Smooth muscle cell of trachea (primary cell): Measurements from ENCODE around the gene PSME2. TPM values are rescaled to one million over a fixed set of nuclear protein-coding genes. Genes with fewer than 3 reads are reported as not detected.

Experiments
- total RNA-seq: library from RNA; depleted of rRNA; stranded (reverse); fragments of >200 nt; gene quantifications from 2 replicates; pipeline ENCODE4 v1.2.1, GENCODE V29; 2014

Gene PSME2, protein sequence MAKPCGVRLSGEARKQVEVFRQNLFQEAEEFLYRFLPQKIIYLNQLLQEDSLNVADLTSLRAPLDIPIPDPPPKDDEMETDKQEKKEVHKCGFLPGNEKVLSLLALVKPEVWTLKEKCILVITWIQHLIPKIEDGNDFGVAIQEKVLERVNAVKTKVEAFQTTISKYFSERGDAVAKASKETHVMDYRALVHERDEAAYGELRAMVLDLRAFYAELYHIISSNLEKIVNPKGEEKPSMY
- 87.2 and 117 TPM in 2 replicates for total RNA-seq

DNA sequence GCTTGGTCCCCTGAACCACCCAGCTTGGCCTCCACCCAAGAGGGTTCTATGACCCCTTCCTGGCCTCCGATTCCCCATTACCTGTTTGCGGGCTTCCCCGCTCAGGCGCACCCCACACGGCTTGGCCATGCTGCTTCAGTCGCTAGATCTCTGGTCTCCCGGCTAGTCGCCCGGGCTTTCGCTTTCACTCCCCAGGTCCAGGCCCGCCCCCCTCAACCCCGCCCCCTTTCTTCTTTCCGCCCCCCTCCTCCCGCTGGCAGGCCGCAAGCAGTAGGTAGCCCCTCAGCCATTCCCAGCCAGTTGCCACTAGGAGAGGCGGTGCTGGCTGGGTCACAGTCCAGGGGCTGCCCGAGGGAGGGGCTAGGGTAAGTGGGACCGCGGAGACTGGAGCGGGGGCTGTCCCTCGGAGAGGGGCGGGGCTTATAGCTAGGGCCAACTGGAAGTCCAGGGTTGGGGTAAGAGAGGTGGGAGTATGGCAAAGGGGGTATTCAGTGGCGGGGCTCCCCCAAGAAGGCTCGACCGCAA, at the start of gene PSME2:
PSME2 (minus strand) TSS at position 158 of the 525 bp plus-strand sequence; CDS start at position 129, 29 bp downstream.

GRCh38 chr14:24195186-24196070, 49.0 kb upstream of the PSME2 start, which contains the start of gene TM9SF1:
TSS of gene TM9SF1 (minus strand) at chr14:24195441. CDS start at chr14:24195019, 422 bp downstream.

DNA sequence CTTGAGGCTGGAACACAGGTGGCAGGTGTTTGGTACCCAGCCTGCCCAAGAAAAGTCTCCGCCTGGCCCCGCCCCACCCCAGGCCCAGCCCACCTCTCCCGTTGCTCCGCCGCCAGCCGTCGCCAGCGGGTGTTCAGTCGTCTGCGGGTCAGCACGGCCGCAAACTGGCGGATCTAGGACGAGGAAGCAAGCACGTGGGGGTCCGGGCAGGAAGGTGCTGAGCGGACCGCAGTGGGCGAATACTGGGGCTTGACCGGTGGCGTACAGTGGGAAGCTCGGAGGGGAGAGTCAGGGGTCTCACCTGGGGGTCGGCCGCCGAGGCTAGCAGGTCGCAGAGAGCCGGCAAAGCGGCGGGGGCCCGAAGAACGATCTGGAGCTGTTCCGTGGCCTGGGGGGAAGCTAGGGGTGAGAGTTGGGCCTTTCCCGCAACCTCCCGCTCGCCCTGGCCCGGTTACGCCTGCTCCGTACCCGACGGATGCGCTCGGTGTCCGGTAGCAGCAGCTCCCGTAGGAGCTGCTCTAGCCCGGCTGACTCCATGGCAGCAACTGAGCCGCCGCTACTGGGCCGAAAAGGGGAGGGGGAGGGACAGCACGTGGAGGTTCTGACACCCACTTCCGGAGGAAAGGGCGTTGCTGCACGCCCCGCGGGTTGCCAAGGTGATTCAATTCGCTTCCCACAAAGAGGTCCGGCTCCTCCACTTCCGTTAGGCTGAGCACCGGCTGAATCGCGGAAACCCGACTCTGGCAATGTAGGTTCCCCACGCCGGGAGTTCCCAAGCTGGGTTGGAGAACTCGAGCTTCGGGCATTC, 42.0 kb upstream of the PSME2 start, which contains the start of gene IPO4:
IPO4 (minus strand) TSS at position 566 of the 808 bp plus-strand sequence; CDS start at position 537, 29 bp downstream.

GRCh38 chr14:24171422-24172260, 25.2 kb upstream of the PSME2 start, which contains the start of gene REC8:
TSS of gene REC8 (plus strand) at chr14:24172080. CDS start at chr14:24172553, 473 bp downstream.

DNA sequence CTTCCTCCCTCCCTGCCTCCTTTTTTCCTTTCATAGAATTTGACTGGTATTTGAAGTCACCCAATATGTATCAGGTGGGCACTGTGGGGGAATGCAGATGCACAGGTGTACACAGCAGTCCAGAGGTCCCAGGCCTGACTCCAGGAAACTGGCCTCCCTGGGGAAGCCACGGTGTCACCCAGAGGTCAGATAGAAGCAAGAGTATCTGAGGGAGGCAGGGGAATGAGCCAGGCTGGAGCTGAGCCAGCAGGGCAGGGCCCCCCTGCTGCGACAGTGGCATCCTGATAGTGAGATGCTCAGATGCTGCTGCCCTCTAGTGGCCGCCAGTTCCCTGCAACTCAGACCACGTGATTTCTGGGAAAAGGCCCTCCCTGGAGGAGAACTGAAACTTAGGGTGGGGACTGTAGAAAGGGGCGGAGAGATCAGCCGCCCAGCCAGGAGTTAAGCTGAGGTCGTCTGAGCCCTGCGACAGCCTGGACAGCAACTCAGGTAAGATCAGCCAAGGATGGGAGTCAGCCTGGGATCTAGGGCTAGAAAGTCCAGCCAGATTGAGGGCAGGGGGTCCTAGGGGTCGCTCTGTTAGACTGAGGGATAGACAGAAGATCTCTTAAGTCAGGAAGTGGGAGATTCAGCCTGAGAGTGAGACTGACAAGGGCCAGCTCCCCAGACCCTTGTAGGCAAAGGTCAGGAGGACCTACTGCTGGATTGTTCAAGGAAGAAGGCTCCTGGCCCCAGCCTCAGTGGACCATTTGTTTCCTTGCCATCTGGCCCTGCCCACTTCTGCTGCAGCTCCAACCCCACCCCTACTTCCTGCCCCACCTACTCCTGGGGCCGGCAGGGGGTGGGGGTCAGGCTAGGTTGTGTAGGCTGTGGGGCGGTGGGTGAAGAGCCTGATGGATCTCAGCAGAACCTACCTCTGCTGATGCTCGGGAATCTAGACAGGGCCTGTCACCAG, 14.7 kb upstream of the PSME2 start, which contains the start of gene IRF9:
IRF9 (plus strand) TSS at position 416 of the 955 bp plus-strand sequence. CDS start 880 bp downstream, outside the sequence.

DNA sequence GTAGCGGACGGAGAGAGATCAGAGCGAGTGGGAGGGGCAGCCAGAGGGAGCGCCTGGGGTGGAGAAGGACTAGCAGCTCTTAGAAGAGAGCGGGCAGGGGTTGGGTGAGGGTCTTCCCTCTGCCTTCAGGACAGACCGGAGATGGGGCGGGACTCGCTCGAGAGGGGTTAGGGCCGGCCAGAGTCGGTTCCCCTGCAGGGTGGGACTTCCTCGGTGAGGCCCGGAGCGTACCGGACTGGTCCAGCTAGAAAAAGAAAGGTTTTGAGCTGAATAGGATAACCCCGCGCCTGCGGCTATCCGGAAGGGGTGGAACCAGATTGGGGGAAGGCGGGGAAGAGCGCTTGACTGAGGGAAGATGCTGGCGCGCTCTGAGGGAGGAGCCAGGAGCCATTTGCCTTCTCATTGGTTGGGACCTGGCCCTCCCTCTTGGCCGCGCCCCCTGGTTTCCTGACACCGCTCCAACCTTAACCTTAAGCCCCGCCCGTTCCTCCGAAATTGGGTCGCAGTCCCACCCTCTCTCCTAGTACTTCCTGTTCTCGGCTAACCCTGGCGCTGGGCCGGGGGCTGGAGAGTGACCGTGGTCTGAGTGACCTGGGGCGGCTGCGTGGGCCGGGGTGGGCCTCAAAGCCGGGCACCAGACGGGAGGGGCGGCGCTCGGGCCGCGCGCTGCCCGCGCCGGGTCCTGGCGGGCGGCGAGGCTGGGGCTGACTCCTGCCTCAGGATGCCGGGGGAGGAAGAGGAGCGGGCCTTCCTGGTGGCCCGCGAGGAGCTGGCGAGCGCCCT, 759 bp upstream of the PSME2 start, which contains the start of gene RNF31:
RNF31 (plus strand) TSS at position 521 of the 783 bp plus-strand sequence; CDS start at position 722, 201 bp downstream.

GRCh38 chr14:24141097-24141880, 5.1 kb downstream of the PSME2 start, which contains the start of gene EMC9:
TSS of gene EMC9 (minus strand) at chr14:24141591. CDS start at chr14:24141304, 287 bp downstream.

DNA sequence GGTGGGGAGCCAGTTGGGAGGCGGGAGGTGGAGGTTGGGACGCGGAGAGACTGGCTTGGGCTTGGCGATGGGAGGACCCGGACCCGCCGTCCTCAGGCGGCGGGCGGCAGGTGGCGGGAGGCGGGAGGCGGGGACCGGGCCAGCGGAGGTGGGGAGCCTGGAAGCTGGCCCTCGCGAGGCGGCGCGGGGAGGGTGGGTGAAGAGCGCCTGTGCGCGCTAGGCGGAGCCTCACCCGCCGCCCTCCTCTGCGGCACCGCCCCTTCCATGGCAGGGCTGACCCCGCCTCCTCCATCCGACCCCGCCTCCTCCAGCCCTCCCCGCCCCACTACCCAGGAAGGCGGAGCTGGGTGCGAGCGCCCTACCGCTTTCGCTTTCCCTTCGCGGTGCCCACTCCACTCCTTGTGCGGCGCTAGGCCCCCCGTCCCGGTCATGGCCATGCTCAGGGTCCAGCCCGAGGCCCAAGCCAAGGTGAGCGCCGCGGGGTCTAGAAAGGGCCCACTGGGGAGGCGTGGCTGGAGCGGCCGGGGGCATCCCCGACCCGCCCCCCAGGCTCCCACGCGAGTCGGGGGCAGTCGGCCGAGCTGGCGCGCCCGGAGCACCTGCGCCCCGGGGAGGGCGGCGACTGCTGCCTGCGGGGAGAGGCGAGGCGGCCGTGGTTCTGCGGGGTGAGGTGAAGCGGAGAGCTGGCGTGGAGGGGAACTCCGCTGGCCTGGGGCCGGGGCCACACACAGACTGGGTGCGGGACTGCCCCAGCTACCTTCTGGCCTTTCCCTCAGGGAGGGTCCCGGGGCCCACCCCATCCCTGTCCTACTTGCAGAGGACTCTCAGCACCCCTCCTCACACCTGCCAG, 10.4 kb downstream of the PSME2 start, which contains the start of gene PSME1:
PSME1 (plus strand) TSS at position 361 of the 850 bp plus-strand sequence; CDS start at position 430, 69 bp downstream.

DNA sequence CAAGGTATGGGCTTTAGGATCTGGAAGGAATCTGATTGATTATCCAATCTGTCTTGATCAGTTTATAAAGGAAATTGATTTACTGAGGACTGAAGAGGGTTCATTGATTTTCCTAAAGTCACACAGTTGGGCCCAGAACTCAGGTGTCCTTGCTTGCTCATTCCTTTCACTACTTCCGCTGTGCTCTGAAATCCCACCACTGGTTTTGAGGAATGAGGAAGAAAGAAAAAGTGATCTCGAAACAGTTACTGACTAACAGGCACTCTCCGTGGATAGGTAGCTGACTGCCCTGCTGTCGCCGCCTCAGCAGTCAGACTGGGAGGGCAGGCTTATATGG, 16.1 kb downstream of the PSME2 start, which contains the start of gene FITM1:
FITM1 (plus strand) TSS at position 280 of the 337 bp plus-strand sequence. CDS start 905 bp downstream, outside the sequence.

DNA sequence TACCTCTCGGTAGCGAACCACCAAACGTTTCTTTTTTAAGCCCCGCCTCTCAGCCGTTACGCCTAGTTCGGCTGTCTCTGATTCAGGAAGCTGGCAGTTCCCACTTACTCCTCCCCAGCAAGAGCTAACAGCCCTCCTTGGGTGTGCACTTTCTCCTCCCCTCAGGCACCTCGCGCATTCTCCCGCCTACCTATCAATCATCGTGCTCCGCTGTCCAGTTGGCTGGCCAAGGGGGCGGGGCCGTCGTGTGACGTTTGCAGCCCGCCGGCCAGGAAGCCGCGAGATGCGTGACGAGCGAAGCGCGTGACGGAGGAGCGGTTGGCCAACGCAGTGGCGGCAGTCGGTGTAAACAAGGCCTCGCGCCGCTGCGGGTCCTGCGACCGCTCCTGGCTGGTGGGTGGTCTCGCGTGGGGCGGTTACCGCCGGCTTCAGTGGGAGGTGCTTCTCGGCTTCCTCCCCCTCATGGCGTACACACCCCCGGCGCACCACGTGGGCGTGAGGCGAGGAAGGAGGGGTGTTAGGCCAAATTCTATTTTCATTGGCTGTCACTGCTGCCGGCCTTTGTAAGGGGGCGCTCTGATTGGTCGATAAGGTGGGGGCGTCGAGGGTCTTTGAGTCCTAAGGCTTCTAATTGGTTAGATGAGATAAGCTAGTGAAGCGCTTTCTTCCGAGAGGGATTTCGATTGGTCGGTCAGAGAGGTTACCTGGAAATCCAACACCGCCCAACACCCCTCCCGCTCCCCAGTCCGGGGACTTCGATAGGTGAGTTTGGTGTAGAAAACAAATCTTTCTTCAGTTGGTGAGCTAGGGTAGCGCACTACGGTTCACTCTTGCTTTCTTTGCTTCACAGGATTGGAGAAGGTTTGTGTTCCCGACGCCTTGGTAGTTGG, 31.6 kb downstream of the PSME2 start, which contains the start of the genes DCAF11 and NRL:
DCAF11 (plus strand) TSS at position 246 of the 890 bp plus-strand sequence. CDS start 818 bp downstream, outside the sequence.
NRL (minus strand) TSS at position 418 of the 890 bp plus-strand sequence. CDS start 32,101 bp downstream, outside the sequence.

GRCh38 chr14:24093901-24094840, 52.2 kb downstream of the PSME2 start, which contains the start of gene PCK2:
TSS of gene PCK2 (plus strand) at chr14:24094311. CDS start at chr14:24094406, 95 bp downstream.

